Measurements from ENCODE around the gene BST1. TPM values are rescaled to one million over a fixed set of nuclear protein-coding genes. Genes with fewer than 3 reads are reported as not detected.

BST1 gene
- total and polyA plus RNA-seq, 10 of the 15 experiments (the other 5 are each of a cell fraction or from before 2014, with no cell fraction given), result 0.04 to 0.42 (median 0.11) TPM; not detected in 1

DNA sequence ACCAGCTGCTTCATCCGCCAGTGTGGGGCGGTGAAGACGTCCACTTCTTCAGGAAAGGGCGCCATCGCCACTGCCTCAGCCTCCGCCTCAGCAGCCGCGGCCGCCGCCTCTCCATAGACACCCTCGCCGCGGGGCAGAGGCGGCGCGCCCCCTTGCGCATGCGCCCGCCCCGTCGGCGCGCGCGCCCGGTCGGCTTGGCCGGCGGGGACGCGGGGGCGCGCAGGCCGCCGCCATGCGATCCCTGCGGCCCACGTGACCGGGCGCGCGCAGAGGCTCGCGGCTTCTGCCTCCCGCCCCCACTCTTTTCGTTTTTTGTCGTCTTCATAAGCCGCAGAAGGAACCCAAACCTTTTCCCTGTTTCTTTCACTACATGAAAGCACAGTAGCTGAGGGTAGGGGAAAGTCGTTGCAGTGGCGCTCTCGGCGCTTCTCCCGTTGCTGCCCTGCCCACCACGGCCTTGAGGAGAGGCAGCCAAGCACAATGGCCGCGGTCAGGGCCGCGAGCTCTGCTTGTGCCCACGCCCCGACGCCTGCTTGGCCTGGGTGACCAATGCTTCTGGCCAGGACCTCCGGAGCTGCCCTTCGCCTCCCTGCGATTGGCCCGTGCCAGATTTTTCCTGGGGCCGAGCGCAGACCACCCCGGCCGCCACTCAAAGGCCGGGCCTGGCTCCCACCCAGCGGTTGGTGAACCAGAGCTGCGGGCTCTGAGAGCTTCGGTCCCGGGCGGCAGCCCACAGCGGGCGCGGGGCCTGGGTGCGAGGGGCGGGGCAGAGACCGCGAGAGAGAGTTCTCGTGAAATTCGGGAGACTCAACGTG is 47.4 kb upstream of the BST1 start, which contains the start of gene FBXL5 (continued):
- TF ChIP-seq, protein P1, sequence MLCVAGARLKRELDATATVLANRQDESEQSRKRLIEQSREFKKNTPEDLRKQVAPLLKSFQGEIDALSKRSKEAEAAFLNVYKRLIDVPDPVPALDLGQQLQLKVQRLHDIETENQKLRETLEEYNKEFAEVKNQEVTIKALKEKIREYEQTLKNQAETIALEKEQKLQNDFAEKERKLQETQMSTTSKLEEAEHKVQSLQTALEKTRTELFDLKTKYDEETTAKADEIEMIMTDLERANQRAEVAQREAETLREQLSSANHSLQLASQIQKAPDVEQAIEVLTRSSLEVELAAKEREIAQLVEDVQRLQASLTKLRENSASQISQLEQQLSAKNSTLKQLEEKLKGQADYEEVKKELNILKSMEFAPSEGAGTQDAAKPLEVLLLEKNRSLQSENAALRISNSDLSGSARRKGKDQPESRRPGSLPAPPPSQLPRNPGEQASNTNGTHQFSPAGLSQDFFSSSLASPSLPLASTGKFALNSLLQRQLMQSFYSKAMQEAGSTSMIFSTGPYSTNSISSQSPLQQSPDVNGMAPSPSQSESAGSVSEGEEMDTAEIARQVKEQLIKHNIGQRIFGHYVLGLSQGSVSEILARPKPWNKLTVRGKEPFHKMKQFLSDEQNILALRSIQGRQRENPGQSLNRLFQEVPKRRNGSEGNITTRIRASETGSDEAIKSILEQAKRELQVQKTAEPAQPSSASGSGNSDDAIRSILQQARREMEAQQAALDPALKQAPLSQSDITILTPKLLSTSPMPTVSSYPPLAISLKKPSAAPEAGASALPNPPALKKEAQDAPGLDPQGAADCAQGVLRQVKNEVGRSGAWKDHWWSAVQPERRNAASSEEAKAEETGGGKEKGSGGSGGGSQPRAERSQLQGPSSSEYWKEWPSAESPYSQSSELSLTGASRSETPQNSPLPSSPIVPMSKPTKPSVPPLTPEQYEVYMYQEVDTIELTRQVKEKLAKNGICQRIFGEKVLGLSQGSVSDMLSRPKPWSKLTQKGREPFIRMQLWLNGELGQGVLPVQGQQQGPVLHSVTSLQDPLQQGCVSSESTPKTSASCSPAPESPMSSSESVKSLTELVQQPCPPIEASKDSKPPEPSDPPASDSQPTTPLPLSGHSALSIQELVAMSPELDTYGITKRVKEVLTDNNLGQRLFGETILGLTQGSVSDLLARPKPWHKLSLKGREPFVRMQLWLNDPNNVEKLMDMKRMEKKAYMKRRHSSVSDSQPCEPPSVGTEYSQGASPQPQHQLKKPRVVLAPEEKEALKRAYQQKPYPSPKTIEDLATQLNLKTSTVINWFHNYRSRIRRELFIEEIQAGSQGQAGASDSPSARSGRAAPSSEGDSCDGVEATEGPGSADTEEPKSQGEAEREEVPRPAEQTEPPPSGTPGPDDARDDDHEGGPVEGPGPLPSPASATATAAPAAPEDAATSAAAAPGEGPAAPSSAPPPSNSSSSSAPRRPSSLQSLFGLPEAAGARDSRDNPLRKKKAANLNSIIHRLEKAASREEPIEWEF (IDR thresholded peaks at IDR 0.05; ENCODE audit: insufficient replicate concordance, low read depth, low read length), result no peak
- TF ChIP-seq MYC (IDR thresholded peaks at IDR 0.05; ENCODE audit: insufficient read depth, insufficient read length, insufficient replicate concordance, low read length, severe bottlenecking) (peak; percentile 19), ZSCAN29 (IDR thresholded peaks at IDR 0.05) (no peak), TAF1 (IDR thresholded peaks at IDR 0.05; ENCODE audit: borderline replicate concordance, low read depth, low read length) (peak; percentile 48), KDM1A (IDR thresholded peaks at IDR 0.05; ENCODE audit: borderline replicate concordance) (no peak), CREB1 (IDR thresholded peaks at IDR 0.05; ENCODE audit: low read depth) (0 out of 2 replicates have a peak, but pooled peaks have one; percentile 22), NFIC (IDR thresholded peaks at IDR 0.05; ENCODE audit: low read depth, low read length) (no peak; the same call in 1 of the 2 replicates), GABPA (IDR thresholded peaks at IDR 0.05; ENCODE audit: low read depth) (no peak), SRF (IDR thresholded peaks at IDR 0.05; ENCODE audit: low read depth in 2 of 2, low read length in 2 of 2) (no peak), YBX1 (IDR thresholded peaks at IDR 0.05) (no peak), MEF2B (IDR thresholded peaks at IDR 0.05; ENCODE audit: partially characterized antibody, poor library complexity, severe bottlenecking) (no peak), NFXL1 (IDR thresholded peaks at IDR 0.05; ENCODE audit: borderline replicate concordance) (no peak)
- TF ChIP-seq, protein P2, sequence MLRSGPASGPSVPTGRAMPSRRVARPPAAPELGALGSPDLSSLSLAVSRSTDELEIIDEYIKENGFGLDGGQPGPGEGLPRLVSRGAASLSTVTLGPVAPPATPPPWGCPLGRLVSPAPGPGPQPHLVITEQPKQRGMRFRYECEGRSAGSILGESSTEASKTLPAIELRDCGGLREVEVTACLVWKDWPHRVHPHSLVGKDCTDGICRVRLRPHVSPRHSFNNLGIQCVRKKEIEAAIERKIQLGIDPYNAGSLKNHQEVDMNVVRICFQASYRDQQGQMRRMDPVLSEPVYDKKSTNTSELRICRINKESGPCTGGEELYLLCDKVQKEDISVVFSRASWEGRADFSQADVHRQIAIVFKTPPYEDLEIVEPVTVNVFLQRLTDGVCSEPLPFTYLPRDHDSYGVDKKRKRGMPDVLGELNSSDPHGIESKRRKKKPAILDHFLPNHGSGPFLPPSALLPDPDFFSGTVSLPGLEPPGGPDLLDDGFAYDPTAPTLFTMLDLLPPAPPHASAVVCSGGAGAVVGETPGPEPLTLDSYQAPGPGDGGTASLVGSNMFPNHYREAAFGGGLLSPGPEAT (IDR thresholded peaks at IDR 0.05; ENCODE audit: low read depth), result peak; percentile 47; the same call in 1 of the 2 replicates
- TF ChIP-seq, protein P3, sequence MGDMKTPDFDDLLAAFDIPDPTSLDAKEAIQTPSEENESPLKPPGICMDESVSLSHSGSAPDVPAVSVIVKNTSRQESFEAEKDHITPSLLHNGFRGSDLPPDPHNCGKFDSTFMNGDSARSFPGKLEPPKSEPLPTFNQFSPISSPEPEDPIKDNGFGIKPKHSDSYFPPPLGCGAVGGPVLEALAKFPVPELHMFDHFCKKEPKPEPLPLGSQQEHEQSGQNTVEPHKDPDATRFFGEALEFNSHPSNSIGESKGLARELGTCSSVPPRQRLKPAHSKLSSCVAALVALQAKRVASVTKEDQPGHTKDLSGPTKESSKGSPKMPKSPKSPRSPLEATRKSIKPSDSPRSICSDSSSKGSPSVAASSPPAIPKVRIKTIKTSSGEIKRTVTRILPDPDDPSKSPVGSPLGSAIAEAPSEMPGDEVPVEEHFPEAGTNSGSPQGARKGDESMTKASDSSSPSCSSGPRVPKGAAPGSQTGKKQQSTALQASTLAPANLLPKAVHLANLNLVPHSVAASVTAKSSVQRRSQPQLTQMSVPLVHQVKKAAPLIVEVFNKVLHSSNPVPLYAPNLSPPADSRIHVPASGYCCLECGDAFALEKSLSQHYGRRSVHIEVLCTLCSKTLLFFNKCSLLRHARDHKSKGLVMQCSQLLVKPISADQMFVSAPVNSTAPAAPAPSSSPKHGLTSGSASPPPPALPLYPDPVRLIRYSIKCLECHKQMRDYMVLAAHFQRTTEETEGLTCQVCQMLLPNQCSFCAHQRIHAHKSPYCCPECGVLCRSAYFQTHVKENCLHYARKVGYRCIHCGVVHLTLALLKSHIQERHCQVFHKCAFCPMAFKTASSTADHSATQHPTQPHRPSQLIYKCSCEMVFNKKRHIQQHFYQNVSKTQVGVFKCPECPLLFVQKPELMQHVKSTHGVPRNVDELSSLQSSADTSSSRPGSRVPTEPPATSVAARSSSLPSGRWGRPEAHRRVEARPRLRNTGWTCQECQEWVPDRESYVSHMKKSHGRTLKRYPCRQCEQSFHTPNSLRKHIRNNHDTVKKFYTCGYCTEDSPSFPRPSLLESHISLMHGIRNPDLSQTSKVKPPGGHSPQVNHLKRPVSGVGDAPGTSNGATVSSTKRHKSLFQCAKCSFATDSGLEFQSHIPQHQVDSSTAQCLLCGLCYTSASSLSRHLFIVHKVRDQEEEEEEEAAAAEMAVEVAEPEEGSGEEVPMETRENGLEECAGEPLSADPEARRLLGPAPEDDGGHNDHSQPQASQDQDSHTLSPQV (IDR thresholded peaks at IDR 0.05), result no peak
- TF ChIP-seq, protein P4, sequence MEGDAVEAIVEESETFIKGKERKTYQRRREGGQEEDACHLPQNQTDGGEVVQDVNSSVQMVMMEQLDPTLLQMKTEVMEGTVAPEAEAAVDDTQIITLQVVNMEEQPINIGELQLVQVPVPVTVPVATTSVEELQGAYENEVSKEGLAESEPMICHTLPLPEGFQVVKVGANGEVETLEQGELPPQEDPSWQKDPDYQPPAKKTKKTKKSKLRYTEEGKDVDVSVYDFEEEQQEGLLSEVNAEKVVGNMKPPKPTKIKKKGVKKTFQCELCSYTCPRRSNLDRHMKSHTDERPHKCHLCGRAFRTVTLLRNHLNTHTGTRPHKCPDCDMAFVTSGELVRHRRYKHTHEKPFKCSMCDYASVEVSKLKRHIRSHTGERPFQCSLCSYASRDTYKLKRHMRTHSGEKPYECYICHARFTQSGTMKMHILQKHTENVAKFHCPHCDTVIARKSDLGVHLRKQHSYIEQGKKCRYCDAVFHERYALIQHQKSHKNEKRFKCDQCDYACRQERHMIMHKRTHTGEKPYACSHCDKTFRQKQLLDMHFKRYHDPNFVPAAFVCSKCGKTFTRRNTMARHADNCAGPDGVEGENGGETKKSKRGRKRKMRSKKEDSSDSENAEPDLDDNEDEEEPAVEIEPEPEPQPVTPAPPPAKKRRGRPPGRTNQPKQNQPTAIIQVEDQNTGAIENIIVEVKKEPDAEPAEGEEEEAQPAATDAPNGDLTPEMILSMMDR (IDR thresholded peaks at IDR 0.05 in 2 of 3, conservative IDR thresholded peaks at IDR 0.05 in 1 of 3; ENCODE audit: control insufficient read depth in 2 of 3, extremely low read depth in 1 of 3, insufficient read depth in 1 of 3, low read depth in 3 of 3, low read length in 3 of 3), result no peak
